GM19468 (cell line): Measurements from ENCODE around the gene CHGA.

ENCODE experiments used
- ATAC-seq: cut with Tn5 transposase; IDR thresholded peaks from one replicate; pipeline ENCODE4 v1.9.1; 2021; ENCODE audit warnings: mild to moderate bottlenecking, moderate library complexity, moderate number of reproducible peaks; ENCODE audit not compliant: unreplicated experiment; ENCODE audit errors: extremely low read depth

CHGA gene

DNA sequence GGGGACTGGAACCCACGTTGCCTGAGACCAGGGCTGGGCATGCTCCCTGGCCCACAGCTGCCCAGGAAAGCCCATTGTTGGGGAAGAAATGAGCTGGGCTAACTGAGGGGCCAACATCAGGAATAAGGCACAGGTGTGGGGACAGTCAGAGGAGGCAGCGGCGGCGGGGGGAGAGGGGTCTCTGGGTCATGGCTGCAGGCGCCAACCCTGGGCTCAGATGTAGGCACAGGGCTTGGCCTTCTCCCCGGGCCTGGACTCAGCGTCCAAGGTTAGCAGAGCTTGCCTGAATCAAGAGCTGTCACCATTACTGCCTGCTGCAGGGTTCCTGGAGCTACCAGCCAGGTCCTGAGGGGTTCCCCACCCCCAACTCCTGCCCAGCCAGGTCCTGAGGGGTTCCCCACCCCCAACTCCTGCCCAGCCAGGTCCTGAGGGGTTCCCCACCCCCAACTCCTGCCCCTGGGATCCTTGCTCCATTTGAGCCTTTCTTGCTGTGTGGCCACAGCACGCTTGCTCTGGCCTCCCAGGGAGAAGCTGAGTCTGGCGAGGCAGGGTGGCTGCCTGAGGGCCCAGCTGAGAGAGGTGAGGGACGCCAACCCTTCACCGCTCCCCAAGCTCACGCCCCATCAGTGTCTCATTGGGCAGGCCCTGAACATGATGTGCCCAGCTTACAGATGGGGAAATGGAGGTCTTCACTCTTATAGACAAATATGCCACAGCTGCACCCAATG lies 6.2 kb downstream of the CHGA start:
- no peak for ATAC-seq

DNA sequence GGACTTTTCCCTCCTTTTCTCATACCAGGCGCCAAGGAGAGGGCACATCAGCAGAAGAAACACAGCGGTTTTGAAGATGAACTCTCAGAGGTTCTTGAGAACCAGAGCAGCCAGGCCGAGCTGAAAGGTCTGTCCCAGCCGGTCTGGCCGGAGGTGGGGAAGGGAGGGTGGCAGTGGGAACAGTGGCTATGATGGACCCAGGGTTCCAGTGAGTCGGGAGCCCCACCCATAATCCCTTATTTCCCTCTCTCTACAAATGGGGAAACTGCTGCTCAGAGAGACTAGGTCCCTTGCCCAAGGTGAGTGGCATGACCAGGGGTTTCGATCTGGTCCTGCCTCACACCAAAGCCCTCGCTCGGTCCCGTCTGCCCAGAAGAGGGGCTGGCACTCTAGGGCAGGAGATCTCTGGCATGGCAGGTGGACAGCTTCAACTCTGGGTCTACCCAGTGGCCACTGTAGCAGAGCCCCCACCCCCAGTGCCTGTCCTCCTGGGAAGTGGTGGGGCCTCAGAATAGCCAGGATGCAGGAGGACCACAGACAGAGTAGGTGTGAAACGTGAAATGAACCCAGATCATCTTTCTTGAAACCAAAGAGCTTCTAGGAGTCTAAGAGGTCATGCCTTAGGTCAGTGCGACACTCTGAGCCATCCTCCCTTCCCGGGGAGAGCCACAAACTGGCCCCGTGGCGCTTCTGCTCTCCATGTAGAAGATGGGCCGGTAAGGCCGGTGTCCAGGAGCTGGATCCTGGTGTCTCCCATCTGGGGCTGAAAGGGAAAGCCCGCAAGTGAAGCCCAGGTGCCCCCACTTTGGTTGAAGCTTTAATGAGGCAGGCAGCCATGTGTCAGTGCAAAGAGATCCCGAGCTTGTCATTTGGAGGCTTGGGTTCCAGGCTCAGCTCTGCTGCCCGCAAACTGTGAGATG lies 7.0 kb downstream of the CHGA start:
- ATAC-seq: no peak

DNA sequence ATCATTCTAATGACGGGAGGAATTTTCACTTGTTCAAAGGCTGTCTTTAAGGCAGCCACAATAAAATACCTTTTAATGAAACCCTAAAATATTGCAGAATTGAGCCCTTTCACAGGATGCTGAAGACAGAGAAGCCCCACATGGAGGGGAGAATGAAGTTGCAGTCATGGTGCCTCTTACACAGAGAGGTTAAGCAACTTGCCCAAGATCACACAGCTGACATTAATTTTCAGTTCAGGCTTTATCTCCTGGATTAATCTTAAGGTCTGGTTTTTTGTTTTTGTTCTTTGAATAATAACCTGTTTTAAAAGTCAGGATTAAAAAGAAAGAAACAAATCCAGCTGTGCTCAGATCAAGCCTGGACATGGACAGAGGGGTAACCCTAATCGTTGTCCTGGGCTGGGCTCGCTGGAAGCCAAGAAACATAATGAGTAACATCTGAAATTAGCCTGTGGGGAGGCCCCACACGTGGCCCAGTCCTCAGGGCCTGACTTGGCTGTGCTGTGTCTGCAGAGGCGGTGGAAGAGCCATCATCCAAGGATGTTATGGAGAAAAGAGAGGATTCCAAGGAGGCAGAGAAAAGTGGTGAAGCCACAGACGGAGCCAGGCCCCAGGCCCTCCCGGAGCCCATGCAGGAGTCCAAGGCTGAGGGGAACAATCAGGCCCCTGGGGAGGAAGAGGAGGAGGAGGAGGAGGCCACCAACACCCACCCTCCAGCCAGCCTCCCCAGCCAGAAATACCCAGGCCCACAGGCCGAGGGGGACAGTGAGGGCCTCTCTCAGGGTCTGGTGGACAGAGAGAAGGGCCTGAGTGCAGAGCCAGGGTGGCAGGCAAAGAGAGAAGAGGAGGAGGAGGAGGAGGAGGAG lies 8.0 kb downstream of the CHGA start:
- ATAC-seq: no peak

DNA sequence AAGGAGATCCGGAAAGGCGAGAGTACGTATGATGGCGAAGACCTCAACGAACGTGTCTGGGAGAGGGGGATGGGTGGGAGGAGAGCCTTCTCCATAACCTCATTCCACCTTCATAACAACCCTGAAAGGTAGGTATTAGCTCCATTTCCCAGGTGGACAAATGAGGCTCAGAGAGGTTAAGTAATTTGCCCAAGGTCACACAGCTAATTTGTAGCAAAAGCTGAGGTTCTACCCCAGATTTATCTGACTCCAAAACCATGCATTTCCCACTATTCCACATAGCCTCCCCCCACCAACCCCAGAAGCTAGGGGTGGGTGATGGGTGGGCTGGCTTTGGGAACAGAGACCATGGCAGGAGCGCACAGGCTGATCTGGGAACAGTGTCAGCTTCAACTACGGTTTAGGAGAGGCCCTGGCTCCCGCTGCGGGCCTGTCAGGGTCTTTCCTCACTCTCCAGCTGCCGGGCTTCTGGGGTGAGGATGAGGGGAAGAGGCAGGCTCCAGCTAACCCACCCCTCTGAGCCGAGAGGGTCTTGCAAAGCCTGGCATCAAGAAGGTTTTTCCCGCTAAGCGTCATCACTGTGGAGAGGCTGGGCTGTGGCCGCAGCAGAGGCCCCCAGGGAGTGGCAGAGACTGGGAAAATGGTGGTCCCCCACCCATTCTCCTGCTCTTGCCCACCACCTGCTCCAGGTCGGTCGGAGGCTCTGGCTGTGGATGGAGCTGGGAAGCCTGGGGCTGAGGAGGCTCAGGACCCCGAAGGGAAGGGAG lies 8.9 kb downstream of the CHGA start:
- ATAC-seq: no peak

DNA sequence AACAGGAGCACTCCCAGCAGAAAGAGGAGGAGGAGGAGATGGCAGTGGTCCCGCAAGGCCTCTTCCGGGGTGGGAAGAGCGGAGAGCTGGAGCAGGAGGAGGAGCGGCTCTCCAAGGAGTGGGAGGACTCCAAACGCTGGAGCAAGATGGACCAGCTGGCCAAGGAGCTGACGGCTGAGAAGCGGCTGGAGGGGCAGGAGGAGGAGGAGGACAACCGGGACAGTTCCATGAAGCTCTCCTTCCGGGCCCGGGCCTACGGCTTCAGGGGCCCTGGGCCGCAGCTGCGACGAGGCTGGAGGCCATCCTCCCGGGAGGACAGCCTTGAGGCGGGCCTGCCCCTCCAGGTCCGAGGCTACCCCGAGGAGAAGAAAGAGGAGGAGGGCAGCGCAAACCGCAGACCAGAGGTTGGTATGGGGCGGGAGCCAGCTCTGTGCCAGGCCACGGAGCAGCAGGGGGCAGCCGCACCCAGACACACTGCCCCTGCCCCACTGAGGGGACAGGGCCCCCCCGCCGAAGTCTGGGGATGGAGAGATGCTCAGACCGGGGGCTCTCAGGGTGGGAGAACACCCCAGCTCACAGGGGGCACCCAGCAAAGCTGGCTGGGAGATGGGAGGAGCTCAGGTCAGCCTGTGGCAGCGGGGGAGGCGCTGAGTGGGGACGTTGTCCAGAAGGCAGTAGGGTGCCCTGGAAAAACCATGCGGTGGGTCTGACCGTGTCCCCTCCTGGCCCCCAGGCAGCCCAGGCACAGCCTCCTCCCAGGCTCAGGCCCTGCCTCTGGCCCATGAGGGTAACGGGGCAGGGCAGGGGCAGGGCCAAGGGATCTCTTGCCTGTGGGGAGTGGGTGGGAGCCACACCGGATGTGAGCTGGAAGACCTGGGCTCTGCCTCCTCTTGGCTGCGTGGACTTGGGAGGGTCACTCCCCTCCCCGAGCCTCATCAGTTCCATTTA lies 9.8 kb downstream of the CHGA start:
- ATAC-seq: no peak

DNA sequence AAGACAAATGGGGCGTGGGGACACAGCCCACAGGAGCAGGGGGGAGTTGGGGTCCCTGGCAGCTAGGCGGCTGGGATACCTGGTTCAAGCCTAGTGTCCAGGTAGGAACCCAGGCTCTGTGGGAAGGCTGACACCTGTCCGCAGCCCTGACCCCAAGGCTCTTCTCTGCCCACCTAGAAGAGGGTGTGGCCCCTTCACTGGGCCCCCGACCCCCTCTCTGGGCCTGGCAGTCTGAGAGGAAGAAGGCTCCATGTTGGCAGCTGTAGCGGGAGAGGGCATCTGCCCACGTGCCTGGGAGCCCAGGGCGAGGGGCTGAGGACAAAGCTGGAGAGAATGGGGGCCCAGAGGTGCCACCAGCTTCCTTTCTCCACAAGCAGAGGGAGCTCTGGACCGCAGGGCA lies 10.5 kb downstream of the CHGA start:
- ATAC-seq: no peak

DNA sequence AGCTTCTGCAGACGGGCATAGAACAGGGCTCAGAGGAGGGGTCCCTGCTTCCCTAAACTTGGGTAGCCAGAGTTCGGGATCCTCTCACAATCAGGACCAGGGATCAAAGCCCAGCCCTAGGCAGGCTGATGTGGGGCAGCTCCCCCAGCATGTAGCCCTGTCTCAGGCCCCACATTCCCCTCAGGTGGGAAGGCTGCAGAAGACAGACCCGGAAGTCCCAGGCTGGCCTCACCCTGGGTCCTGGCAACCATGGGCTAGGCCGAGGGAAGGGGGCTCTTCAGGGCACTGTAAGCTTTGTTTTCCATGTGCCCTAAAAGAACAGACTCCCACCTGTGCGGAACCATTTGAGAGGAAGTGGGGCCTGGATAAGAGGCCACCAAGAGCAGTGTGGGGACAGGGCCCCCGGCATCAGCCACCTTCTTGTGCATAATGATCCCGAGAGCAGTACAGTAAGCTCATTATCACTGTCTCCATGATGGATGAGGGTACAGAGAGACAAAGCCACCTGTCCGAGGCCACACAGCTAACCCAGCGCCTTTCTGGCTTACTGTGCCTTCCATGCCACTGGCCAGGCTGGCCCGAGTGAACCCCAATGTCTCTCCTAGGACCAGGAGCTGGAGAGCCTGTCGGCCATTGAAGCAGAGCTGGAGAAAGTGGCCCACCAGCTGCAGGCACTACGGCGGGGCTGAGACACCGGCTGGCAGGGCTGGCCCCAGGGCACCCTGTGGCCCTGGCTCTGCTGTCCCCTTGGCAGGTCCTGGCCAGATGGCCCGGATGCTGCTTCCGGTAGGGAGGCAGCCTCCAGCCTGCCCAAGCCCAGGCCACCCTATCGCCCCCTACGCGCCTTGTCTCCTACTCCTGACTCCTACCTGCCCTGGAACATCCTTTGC lies 11.5 kb downstream of the CHGA start:
- ATAC-seq: no peak

DNA sequence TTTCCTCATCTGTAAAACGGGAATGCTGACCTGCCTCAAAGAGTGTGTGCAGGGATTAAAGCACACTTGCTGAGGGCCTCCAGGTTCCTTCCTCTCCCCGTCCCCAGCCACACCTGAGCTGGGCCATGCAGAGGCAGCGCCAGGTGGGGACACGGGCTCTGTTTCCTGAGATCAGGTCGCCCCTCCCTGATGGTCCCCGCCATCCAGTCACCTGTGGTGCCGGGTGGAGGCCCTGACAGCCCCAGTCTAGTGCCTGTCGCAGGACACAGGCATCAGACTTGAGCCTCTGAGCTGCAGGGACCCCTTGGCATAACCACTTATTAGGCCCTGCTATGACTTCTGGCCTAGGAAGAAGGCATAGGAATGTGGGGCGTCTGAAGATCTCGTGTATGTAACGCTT lies 12.5 kb downstream of the CHGA start:
- no peak for ATAC-seq

DNA sequence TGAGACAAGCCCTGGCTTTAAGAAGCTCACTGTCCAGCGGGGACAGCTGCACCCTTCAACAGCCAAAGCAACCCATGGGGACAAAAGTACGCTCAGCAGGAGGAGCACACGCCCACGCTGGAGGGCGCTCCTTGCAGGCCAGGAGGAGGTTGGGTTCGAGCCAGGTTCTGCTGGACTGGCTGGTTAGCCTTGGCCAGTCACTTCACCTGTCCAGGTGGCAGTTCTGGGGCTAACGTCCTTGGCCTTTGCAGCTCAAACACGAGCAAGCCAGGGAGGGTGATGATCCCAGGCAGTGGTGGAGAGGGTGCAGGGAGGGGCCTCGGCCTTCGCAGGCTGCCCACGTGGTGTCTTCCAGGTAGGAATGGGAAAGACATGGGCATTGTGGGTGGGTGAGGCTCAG lies 13.1 kb downstream of the CHGA start:
- ATAC-seq: no peak

DNA sequence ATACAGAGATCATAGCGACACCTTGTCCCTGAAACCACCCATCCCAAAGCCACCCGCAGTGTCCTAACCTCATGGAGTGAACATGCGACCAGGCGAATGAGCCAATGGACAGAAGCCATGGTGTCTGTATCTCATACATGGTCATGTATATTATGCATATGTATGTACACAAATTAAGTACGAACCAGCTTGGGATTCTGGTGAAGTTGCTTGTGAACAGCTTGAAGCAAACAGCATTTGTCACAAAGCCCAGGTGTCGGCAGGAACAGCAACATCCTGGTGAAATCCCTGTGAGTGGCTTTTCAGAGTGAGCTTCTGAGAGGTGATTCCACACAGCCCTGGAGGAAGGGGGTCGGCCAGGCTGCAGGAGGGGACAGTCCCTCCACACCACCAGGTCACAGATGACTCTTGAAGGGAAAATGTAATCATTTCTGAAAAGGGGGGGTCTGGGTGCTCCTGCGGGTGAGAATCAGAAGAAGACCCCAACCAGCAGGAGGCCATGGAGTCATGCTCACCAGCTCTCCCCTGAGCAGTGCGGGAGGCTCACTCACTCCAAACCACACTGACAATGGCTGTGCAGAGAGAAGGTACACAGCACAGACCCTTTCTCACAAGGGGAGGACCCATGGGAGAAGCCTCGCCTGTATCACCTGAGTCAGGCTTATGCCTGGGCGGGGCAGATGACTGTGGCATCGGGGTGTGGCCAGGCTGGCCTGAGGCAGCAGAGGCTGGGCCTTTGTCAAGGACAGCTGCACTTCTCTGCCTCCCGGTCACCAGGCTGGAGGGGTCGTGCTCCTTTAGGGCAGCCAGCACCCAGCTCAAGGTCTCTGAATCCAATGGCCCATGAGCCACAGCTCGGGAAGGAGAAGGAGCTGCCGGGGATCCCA lies 14.3 kb downstream of the CHGA start:
- no peak for ATAC-seq

DNA sequence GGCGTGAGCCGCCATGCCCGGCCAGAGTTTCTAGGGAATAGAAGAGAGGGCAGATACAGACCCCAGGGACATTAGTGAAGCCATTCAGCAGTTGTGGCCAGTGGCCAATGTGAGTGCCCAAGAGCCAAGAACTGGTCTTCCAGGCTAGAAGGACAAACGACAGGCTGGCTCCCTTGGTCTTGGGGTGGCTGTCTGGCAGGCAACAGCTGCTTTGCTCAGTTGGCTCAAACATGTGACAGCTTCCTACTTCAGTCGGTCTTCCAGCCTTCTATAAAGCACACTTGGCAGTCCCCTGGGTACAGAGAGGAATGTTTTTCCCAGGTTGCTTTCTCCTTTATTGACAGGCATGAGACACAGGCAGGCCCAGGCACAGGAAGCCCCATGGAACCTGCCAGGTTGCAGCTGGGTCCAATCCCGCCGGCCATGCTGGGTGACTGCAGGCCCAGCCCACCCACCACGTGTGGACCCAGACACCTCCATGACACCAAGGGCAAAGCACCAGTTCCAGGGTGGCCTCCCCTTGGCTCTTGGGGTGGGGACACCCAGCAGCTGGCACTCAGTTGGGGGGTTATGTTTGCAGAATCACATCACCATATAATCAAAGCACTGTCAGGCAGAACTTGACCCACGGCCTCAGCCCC lies 15.4 kb downstream of the CHGA start:
- no peak for ATAC-seq

DNA sequence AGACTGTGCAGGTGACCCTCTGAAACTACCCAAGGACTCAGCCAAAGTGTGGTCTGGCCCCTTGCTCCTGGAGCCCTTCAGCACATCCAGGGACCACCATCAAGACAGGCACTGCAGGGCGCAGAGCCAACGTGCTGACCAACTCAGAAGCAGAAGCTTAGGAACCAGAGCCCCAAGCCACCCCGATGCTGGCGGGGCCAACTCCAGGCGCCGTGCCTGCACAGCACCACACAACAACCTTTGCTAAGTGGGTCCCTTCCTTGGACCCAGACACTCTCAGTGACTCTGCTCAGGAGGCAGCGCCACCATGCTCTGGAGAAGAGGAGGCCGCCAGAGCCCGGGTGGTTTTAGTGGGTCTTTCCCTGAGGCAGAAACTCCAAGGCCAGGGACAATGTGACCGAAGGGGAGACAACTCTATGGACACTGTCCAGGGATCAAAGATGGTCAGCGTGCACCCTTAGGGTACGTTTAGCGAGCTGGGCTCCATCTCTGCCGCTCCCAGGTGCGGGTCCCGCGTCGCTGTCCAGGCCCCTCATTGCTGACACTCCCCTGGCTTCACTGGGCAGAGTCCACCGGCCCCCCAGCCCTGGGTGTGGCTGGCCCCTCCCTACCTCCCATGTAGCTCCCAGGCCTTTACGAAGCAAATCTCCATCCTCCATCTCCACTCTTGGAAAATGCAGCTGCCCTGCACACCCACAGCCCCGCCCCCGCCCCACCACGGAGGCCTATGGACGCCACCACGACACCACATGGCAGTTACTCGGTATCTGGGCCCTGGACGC lies 16.1 kb downstream of the CHGA start:
- no peak for ATAC-seq

DNA sequence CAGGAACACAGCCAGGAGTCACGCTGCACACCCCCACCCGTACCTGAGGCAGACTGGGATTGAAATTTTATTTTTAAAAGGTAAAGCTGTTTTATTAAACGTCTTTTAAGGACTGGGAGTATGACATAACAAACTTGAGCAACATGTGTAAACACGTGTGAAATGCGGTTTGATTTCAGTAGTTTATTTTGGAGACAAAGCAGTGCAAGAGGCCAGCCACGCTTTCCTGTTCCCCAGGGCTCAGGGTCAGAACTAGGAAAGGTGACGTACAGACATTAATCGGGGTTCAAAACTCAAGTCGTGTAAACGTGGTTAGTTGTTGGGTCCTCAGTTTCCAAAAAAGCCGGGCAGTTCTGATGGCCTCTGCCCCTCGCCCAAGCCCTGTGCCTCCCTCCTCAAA lies 16.7 kb downstream of the CHGA start:
- no peak for ATAC-seq

DNA sequence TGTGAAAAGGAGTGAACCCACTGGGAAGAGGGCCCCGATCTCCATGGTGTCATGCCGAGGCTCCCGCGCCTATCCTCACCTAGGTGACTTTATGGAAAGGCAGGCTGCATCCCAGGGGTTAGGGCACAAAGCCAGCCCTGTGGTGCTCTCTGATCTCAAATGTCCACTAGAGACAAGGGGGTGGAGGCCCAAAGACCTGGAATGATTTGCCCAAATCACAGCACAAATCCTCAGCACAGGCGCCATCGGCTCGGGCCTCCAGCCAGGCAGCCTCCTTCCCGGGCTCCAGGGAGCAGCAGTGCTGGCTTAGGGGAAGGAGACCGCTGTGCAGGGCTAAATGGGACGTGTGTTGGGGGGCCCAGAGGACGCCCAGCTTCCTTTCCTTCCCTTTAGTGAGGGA lies 17.6 kb downstream of the CHGA start:
- ATAC-seq: no peak

DNA sequence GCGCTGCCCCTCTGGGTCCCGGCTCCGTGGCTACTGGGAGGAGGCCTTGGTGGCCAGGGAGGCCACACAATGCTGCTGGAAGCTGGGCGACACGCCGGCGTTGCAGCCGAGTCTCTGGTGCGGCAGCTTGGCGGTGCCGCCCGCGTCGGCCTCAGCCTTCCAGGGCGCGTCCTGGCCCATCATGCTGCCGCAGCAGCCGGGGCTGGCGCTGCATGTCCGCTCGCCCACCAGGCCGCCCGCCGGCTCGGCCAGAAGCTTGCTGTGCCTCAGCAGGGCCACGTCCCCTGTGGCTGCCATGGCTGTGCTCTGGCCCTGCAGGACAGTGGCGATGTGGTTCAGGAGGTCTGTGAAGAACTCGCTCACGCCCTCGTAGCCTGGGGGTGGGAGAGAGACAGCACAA lies 18.6 kb downstream of the CHGA start:
- no peak for ATAC-seq

DNA sequence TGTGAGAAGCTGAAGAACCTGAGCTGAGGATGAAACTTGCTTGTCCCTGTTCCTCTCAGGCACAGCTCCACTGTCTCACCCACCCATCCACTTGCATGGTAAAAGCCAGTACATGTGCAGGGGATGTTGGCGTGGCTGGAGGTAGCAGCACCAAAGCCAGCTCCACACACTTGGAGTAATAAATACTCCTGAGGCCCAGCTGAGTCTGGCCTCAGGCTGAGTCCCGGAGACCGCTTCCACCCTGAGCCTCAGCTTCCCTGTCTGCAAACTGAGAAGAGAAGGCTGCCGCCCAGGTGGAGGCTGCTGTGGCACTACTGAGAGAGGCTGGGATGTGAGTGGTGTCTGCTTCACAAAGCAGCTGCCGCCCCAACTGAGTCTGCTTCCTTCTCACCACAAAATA lies 19.2 kb downstream of the CHGA start:
- ATAC-seq: no peak
